ENCODE results near the gene RGS4. TPM values are rescaled to one million over a fixed set of nuclear protein-coding genes. Genes with fewer than 3 reads are reported as not detected.
A peak's percentile ranks its signal among the peaks of the same experiment; 100 is the strongest.

The RGS4 gene
- total RNA-seq, 1 donor from 2014 or later, result 20.8 TPM

- no peak for DNase-seq (ENCODE audit: low read depth)
- H3K4me3 ChIP-seq (ENCODE audit: low read depth, low read length), result no peak overlapping the region
- no peaks in the 10 kb centered on the region for H3K27me3 ChIP-seq (ENCODE audit: control insufficient read depth, insufficient read depth, low read length)
- TF ChIP-seq CTCF (IDR thresholded peaks at IDR 0.05; ENCODE audit: insufficient read depth, low read length, poor library complexity, severe bottlenecking), result no peak
- no peaks in the 10 kb centered on the region for H3K36me3 ChIP-seq (ENCODE audit: control insufficient read depth, insufficient read depth, low read length)
These were observed 6.9 kb downstream of the RGS4 start for GRCh38 chr1:163076044-163076443.

GRCh38 chr1:163076446-163076845 lies 7.3 kb downstream of the RGS4 start:
- TF ChIP-seq CTCF (IDR thresholded peaks at IDR 0.05; ENCODE audit: insufficient read depth, low read length, poor library complexity, severe bottlenecking), result no peak
- DNase-seq (ENCODE audit: low read depth), result no peak
- H3K27me3 ChIP-seq (ENCODE audit: control insufficient read depth, insufficient read depth, low read length), result no peaks in the 10 kb centered on the region
- no peak overlapping the region for H3K4me3 ChIP-seq (ENCODE audit: low read depth, low read length)
- H3K36me3 ChIP-seq (ENCODE audit: control insufficient read depth, insufficient read depth, low read length), result no peaks in the 10 kb centered on the region

GRCh38 chr1:163076981-163077761 lies 8.0 kb downstream of the RGS4 start:
- no peak for TF ChIP-seq CTCF (IDR thresholded peaks at IDR 0.05; ENCODE audit: insufficient read depth, low read length, poor library complexity, severe bottlenecking)
- no peaks in the 10 kb centered on the region for H3K36me3 ChIP-seq (ENCODE audit: control insufficient read depth, insufficient read depth, low read length)
- DNase-seq (ENCODE audit: low read depth), result no peak
- H3K27me3 ChIP-seq (ENCODE audit: control insufficient read depth, insufficient read depth, low read length), result no peaks in the 10 kb centered on the region
- no peak overlapping the region for H3K4me3 ChIP-seq (ENCODE audit: low read depth, low read length)

GRCh38 chr1:163082971-163083370 lies 13.8 kb downstream of the RGS4 start:
- DNase-seq (ENCODE audit: low read depth), result no peak
- no peak overlapping the region for H3K4me3 ChIP-seq (ENCODE audit: low read depth, low read length)
- H3K27me3 ChIP-seq (ENCODE audit: control insufficient read depth, insufficient read depth, low read length), result no peaks in the 10 kb centered on the region
- H3K36me3 ChIP-seq (ENCODE audit: control insufficient read depth, insufficient read depth, low read length), result no peaks in the 10 kb centered on the region
- TF ChIP-seq CTCF (IDR thresholded peaks at IDR 0.05; ENCODE audit: insufficient read depth, low read length, poor library complexity, severe bottlenecking), result no peak

GRCh38 chr1:163083690-163084089 lies 14.5 kb downstream of the RGS4 start:
- H3K27me3 ChIP-seq (ENCODE audit: control insufficient read depth, insufficient read depth, low read length), result no peaks in the 10 kb centered on the region

More at GRCh38 chr1:163083690-163084089, 14.5 kb downstream of the RGS4 start:
- TF ChIP-seq CTCF (IDR thresholded peaks at IDR 0.05; ENCODE audit: insufficient read depth, low read length, poor library complexity, severe bottlenecking), result no peak
- DNase-seq (ENCODE audit: low read depth), result peak; percentile 19
- no peaks in the 10 kb centered on the region for H3K36me3 ChIP-seq (ENCODE audit: control insufficient read depth, insufficient read depth, low read length)
- no peak overlapping the region for H3K4me3 ChIP-seq (ENCODE audit: low read depth, low read length)
